Activated naive CD4-positive, alpha-beta T cell treated with anti-CD3 and anti-CD28 coated beads, Interleukin-2, amount 50 U/mL, for 72 hours (primary cell): ENCODE measurements around the gene OMP. TPM values are rescaled to one million over a fixed set of nuclear protein-coding genes. Genes with fewer than 3 reads are reported as not detected.

Source experiments
- ATAC-seq, 2 donors: fragments of 150-1000 bp; cut with Tn5 transposase; 2 replicates each; pipeline ENCODE4 v1.10.0; 2021; ENCODE audit warnings: mild to moderate bottlenecking in 2 of 2, moderate library complexity in 2 of 2
- DNase-seq, 2 donors: peaks; one replicate each; pipeline ENCODE4 v3.0.0; 2021 to 2022; ENCODE audit warnings: low spot score in 2 of 2
- H3K27ac Mint-ChIP-seq, 2 donors: one replicate each; pipeline ENCODE4 v1.8.0; 2022; ENCODE audit warnings: mild to moderate bottlenecking in 2 of 2, mixed read lengths in 2 of 2
- H3K36me3 Mint-ChIP-seq, 2 donors: one replicate each; pipeline ENCODE4 v1.8.0; 2022; ENCODE audit warnings: mixed read lengths in 2 of 2
- H3K9me3 Mint-ChIP-seq, 2 donors: one replicate each; pipeline ENCODE4 v1.8.0; 2022; ENCODE audit warnings: mixed read lengths in 2 of 2
- total RNA-seq, 2 donors: library from RNA; stranded (reverse); gene quantifications; one replicate each; pipeline ENCODE4 v1.2.3, GENCODE V29; 2022

The OMP gene
- total RNA-seq, 2 donors from 2014 or later: not detected

GRCh38 chr11:77066229-77067042 lies 36.2 kb upstream of the OMP start, which contains the start of gene CAPN5:
TSS of gene CAPN5 (plus strand) at chr11:77066971. CDS start at chr11:77084887, 17,916 bp downstream.
- Mint-ChIP-seq H3K9me3 (no peaks in the 10 kb centered on the region), H3K27ac (peak within 1 kb of the TSS; percentile 74 to 94), H3K36me3 (peaks cover 0 to 4% of the 10 kb centered on the region in 2 donors)
- ATAC-seq: peak; percentile 92 to 96
- DNase-seq: peak; percentile 82 to 91

GRCh38 chr11:77067861-77068443 lies 34.7 kb upstream of the OMP start:
- ATAC-seq (no peak), DNase-seq (peak in 1 of 2 donors; percentile 20)
- Mint-ChIP-seq H3K36me3 (peaks cover 0 to 4% of the 10 kb centered on the region in 2 donors), H3K27ac (peak overlapping the region in 1 of 2 donors; percentile 57), H3K9me3 (no peaks in the 10 kb centered on the region)

GRCh38 chr11:77068457-77069335 lies 33.9 kb upstream of the OMP start:
- Mint-ChIP-seq H3K27ac (no peak overlapping the region), H3K36me3 (peaks cover 0 to 4% of the 10 kb centered on the region in 2 donors), H3K9me3 (no peaks in the 10 kb centered on the region)
- ATAC-seq (no peak), DNase-seq (peak in 1 of 2 donors; percentile 44)

- Mint-ChIP-seq H3K9me3 (no peaks in the 10 kb centered on the region), H3K27ac (no peak overlapping the region), H3K36me3 (peaks cover 0 to 4% of the 10 kb centered on the region in 2 donors)
- DNase-seq (no peak), ATAC-seq (no peak)
These were observed 33.2 kb upstream of the OMP start for GRCh38 chr11:77069336-77069968.

DNA sequence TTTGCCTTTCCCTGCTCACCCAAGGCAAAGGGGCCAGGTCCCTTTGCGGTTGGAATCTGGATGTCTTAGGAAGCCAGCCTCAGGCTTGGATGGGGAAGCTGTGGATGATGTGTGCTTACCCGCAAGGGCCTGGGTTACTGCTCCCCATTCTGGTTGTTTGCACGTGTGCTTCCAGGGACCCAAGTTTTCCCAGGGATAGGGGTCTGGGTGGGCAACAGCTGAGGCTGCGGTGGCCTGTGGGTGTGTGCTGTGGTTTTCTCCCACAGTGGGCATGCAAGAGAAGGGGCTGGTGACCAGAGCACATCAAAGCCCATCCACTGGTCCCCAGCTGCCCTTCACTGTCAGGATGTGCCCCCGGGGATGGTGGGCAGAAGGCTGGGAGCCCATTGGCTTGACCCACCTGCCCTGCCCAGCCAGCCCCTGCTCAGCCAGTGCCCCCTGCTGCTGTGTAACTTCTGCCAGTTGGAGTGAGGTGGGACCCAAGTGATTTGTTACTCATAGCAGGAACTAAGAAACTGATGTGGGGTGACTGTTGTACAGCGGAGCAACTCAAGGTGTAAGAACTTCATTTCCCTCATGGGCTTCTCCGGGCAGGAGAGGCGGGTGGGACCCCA lies 32.6 kb upstream of the OMP start:
- H3K27ac Mint-ChIP-seq: no peak overlapping the region
- H3K36me3 Mint-ChIP-seq: peaks cover 0 to 4% of the 10 kb centered on the region in 2 donors
- H3K9me3 Mint-ChIP-seq: no peaks in the 10 kb centered on the region
- ATAC-seq (no peak), DNase-seq (peak in 1 of 2 donors; percentile 39)

DNA sequence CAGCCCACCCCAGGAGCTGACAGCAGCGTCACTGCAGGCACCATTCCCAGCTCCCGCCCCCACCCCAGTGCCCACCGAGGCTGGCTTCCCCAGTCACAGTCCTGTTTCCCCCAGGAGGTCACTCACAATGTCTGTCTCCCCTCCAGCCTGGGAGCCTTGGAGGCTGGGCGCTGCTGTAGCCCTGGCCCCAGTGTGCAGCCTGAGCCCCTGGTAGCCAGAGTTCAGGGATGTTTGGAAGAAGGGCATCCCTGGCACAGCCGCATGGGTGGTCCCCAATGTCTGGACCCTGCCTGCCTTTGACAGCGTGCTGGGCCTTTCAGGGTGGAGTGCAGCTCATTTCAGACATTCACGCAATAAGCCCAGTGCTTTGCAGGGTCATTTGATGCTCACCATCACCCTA lies 31.6 kb upstream of the OMP start:
- ATAC-seq (no peak), DNase-seq (no peak)
- Mint-ChIP-seq H3K27ac (no peak overlapping the region), H3K36me3 (peaks cover 0 to under 1% of the 10 kb centered on the region in 2 donors), H3K9me3 (no peaks in the 10 kb centered on the region)

DNA sequence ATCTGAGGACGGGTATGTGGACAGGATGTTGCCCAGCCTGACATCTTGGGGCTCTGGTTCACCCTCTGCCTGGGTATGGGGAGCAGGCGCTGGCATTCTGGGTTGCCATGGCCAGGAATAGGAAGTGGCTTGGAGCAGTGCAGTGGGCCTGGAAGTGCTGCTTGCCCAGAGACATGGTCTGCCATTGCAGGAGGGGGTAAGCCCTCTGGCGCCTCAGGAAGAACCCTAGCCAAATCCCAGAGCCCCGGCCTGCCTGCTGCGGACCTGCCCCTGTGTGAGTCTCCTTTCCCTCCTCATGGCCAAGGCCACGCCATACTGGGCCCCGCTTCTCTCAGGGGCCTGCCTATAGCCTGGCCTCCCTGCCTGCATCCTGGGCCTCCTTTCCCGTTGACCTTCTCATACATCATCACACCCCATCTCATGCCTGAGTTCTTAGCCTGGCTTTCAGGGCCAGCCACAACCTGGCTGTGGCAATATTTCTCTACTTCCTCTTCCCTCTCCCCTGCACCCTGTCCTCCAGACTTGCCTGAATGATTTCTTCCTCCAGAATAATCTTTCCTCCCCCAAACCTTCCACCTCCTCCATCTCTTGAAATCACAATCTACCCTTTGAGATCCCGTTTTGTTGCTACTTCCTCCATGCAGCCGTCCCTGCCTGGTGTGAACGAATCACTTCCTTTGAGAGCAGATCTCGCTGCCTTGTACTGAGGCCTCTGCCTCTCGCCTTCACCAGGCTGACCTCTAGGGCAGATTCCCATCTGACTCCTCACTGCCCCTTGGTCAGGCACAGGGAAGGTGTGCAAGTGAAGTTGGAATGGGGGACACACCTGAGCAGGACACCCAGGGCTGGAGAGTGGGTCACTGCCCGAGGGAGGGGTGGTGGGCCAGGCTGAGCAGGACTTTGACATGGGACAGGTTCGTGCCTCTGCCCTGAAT lies 30.7 kb upstream of the OMP start:
- H3K36me3 Mint-ChIP-seq: no peaks in the 10 kb centered on the region
- ATAC-seq: no peak
- DNase-seq: peak in 1 of 2 donors; percentile 49
- H3K27ac Mint-ChIP-seq: no peak overlapping the region
- no peaks in the 10 kb centered on the region for H3K9me3 Mint-ChIP-seq

DNA sequence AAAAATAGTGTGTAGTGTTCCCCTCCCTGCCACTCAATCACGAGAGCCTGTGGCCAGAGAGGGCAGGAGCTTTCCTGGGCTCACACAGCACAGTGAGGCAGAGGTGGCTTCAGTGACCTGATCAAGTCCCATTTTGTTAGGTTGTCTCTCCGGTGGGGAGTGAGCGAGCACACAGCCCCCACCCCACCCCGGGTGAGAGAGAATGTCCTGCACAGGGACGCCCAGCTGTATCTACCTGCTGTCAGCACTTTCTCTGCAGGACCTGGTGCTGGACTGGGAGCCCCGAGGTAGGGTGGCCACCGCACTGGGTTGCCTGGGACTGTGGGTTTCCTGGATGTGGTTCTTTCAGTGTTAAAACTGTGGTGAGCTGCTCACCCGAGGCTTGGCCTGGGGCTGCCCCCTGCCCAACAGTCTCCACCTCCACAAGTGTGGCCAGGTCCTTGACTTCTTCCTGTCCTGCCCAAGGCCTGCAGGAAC lies 29.8 kb upstream of the OMP start:
- ATAC-seq: peak; percentile 37 to 94
- H3K27ac Mint-ChIP-seq: no peak overlapping the region
- H3K36me3 Mint-ChIP-seq: no peaks in the 10 kb centered on the region
- H3K9me3 Mint-ChIP-seq: no peaks in the 10 kb centered on the region
- peak in 1 of 2 donors; percentile 72 for DNase-seq

DNA sequence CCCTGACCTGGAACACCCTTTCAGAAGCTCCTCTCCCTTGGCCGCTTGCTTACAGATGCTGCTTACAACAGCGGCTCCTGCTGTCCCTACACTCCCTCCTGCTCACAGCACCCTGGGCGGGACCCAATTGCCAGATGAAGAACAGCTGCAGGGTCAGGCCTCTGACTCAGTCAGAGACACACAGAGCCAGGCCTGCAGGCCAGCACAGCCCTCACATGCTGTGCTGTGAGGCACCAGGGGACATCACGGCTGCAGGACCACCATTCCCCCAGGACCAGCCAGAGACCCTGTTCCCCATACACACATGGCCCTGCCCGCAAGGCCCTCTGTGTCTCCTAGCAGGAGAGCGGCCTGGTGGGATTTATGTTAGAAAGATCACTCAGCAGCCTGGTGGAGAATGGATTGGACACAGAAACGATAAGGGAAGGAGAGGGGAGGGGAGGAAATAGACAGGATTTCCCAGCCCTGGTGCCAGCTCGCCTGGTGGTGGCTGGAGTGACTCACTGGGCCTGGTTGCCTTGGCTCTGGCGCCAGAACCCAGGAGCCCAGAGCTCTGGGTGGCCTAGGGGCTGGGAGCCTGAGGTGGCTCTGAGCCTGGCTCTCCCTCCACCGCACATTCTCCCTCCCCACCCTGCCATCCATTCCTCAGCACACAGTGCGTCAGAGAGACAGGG lies 29.2 kb upstream of the OMP start:
- no peaks in the 10 kb centered on the region for H3K36me3 Mint-ChIP-seq
- no peak for DNase-seq
- H3K27ac Mint-ChIP-seq: peak overlapping the region in 1 of 2 donors; percentile 73
- H3K9me3 Mint-ChIP-seq: no peaks in the 10 kb centered on the region
- peak; percentile 24 to 71 for ATAC-seq

- no peaks in the 10 kb centered on the region for H3K9me3 Mint-ChIP-seq
- H3K36me3 Mint-ChIP-seq: no peaks in the 10 kb centered on the region
- peak in 1 of 2 donors; percentile 23 for DNase-seq
- H3K27ac Mint-ChIP-seq: no peak overlapping the region
- no peak for ATAC-seq
These were observed 28.4 kb upstream of the OMP start for GRCh38 chr11:77074205-77074604.

GRCh38 chr11:77074626-77075221 lies 27.9 kb upstream of the OMP start:
- DNase-seq (peak in 1 of 2 donors; percentile 26), ATAC-seq (no peak)
- H3K36me3 Mint-ChIP-seq: no peaks in the 10 kb centered on the region
- no peaks in the 10 kb centered on the region for H3K9me3 Mint-ChIP-seq
- no peak overlapping the region for H3K27ac Mint-ChIP-seq

DNA sequence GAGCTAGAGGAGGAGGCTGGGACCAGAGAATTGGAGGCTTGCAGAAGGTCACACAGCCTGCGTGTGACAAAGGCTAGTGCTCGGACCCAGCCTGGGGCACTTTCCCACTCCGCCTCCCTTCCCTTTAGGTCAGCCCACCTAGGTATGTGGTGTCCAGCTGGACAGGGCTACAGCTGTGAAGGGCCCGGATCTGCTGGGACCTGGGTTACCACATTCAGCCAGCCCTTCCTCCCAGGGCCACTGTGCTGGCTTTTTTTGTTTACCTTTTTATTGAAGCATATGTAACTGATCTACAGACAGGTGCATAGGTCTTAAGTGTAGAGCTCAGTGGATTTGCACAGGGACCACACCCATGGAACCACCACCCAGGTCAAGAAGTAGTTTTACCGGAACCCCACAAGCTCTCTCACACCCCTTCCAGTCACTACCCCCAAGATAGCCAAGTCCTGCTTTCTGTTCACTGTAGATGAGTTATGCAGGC lies 27.2 kb upstream of the OMP start:
- no peak overlapping the region for H3K27ac Mint-ChIP-seq
- DNase-seq: peak in 1 of 2 donors; percentile 14
- ATAC-seq: no peak
- no peaks in the 10 kb centered on the region for H3K9me3 Mint-ChIP-seq
- no peaks in the 10 kb centered on the region for H3K36me3 Mint-ChIP-seq

DNA sequence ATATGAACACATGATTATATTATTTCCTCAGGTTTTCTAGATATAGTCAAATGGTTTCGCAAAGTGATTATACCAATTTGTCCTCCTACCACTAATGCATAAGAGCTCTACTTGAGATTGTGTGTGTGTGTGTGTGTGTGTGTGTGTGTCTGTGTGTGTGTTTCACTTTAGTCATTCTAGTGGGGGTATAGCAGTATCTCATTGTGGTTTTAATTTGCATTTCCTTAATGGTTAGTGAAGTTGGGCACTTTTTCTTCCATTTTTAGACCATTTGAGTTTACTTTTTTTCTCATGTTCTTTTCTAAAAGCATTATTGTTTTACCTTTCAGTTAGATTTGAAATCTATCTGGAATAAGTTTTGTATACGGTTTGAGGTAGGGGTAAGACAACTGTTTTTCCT lies 23.0 kb upstream of the OMP start:
- H3K27ac Mint-ChIP-seq: no peak overlapping the region
- no peaks in the 10 kb centered on the region for H3K36me3 Mint-ChIP-seq
- no peak for ATAC-seq
- H3K9me3 Mint-ChIP-seq: no peaks in the 10 kb centered on the region
- no peak for DNase-seq

- DNase-seq: peak in 1 of 2 donors; percentile 41
- Mint-ChIP-seq H3K9me3 (no peaks in the 10 kb centered on the region), H3K27ac (no peak overlapping the region), H3K36me3 (no peaks in the 10 kb centered on the region)
- ATAC-seq: peak in 1 of 2 donors; percentile 23
These were observed 21.9 kb upstream of the OMP start for GRCh38 chr11:77080643-77081210.
